Hepatocyte (in vitro differentiated cells): ENCODE measurements around the gene INHBC. TPM values are rescaled to one million over a fixed set of nuclear protein-coding genes. Genes with fewer than 3 reads are reported as not detected.
"Not testable (repeated sequence)": the region's sequence is repeated elsewhere in the genome, so short reads cannot be mapped to it uniquely, and the experiment has no call there.

Source experiments
- DNase-seq: peaks from one replicate; pipeline ENCODE4 v3.0.0-alpha.2; 2016; ENCODE audit warnings: low spot score
- H2AFZ ChIP-seq: fragments of 200-600 bp; sonication (generic); 2 replicates; pipeline ENCODE4 v1.6.0; 2016; ENCODE audit warnings: antibody characterized with exemption, mild to moderate bottlenecking
- H3K27ac ChIP-seq: fragments of 200-600 bp; sonication (generic); 2 replicates; pipeline ENCODE4 v1.5.1; 2016; ENCODE audit warnings: mild to moderate bottlenecking
- H3K27me3 ChIP-seq: fragments of 200-600 bp; sonication (generic); 2 replicates; pipeline ENCODE4 v1.6.1; 2016
- H3K36me3 ChIP-seq: fragments of 200-600 bp; sonication (generic); replicated peaks from 2 replicates; pipeline ENCODE4 v1.5.1; 2016; ENCODE audit warnings: low read depth; ENCODE audit not compliant: insufficient read depth
- H3K4me1 ChIP-seq: fragments of 200-600 bp; sonication (generic); 2 replicates; pipeline ENCODE4 v1.5.1; 2016; ENCODE audit warnings: mild to moderate bottlenecking, moderate library complexity; ENCODE audit not compliant: insufficient read depth
- H3K4me2 ChIP-seq: fragments of 200-600 bp; sonication (generic); 2 replicates; pipeline ENCODE4 v1.6.0; 2016
- H3K4me3 ChIP-seq: fragments of 200-600 bp; sonication (generic); 2 replicates; pipeline ENCODE4 v1.5.1; 2016; ENCODE audit warnings: mild to moderate bottlenecking
- H3K79me2 ChIP-seq: fragments of 200-600 bp; sonication (generic); 2 replicates; pipeline ENCODE4 v1.6.0; 2017; ENCODE audit warnings: mild to moderate bottlenecking
- H3K9me2 ChIP-seq: fragments of 200-600 bp; sonication (generic); replicated peaks from 2 replicates; pipeline ENCODE4 v1.6.0; 2017; ENCODE audit warnings: mild to moderate bottlenecking; ENCODE audit not compliant: insufficient read depth
- H3K9me3 ChIP-seq: fragments of 200-600 bp; sonication (generic); 2 replicates; pipeline ENCODE4 v1.5.1; 2016; ENCODE audit warnings: low read depth, mild to moderate bottlenecking
- H4K20me1 ChIP-seq: fragments of 200-600 bp; sonication (generic); 2 replicates; pipeline ENCODE4 v1.6.0; 2016; ENCODE audit warnings: mild to moderate bottlenecking; ENCODE audit not compliant: insufficient read depth, poor library complexity, severe bottlenecking
- EZH2 ChIP-seq: fragments of 200-600 bp; sonication (generic); IDR thresholded peaks from 2 replicates; pipeline ENCODE4 v1.6.1; 2016; ENCODE audit warnings: antibody characterized with exemption, mild to moderate bottlenecking, borderline replicate concordance
- EZH2phosphoT487 ChIP-seq: fragments of 200-600 bp; sonication (generic); IDR thresholded peaks from one replicate; pipeline ENCODE4 v1.6.1; 2018; ENCODE audit warnings: antibody characterized with exemption, mild to moderate bottlenecking, low read depth, moderate library complexity; ENCODE audit not compliant: unreplicated experiment, severe bottlenecking
- WGBS: methylation state at CpG from one replicate; pipeline ENCODE4 v1.1.6; 2016; ENCODE audit warnings: low lambda C conversion rate; ENCODE audit errors: missing lambda C conversion rate; 5-methylcytosine and 5-hydroxymethylcytosine counted together
- polyA plus RNA-seq: library from polyadenylated mRNA; unstranded; fragments of >200 nt; fragmentation: Nextera tagmentation; extraction: Ambion mirVana; gene quantifications from 2 replicates; pipeline ENCODE4 v1.2.1, GENCODE V29; 2016
- total RNA-seq: library from RNA; depleted of rRNA; stranded (reverse); fragments of >200 nt; gene quantifications from 2 replicates; pipeline ENCODE4 v1.2.3, GENCODE V29; 2014
- TF ChIP-seq, protein P1 (sequence below): fragments of 200-600 bp; sonication (generic); IDR thresholded peaks from 2 replicates; pipeline ENCODE4 v1.5.1; 2016; ENCODE audit warnings: antibody characterized with exemption, mild to moderate bottlenecking; ENCODE audit not compliant: poor library complexity

INHBC gene
- total and polyA plus RNA-seq, 2 experiments from 2014 or later = 1.8 to 3.4 TPM

DNA sequence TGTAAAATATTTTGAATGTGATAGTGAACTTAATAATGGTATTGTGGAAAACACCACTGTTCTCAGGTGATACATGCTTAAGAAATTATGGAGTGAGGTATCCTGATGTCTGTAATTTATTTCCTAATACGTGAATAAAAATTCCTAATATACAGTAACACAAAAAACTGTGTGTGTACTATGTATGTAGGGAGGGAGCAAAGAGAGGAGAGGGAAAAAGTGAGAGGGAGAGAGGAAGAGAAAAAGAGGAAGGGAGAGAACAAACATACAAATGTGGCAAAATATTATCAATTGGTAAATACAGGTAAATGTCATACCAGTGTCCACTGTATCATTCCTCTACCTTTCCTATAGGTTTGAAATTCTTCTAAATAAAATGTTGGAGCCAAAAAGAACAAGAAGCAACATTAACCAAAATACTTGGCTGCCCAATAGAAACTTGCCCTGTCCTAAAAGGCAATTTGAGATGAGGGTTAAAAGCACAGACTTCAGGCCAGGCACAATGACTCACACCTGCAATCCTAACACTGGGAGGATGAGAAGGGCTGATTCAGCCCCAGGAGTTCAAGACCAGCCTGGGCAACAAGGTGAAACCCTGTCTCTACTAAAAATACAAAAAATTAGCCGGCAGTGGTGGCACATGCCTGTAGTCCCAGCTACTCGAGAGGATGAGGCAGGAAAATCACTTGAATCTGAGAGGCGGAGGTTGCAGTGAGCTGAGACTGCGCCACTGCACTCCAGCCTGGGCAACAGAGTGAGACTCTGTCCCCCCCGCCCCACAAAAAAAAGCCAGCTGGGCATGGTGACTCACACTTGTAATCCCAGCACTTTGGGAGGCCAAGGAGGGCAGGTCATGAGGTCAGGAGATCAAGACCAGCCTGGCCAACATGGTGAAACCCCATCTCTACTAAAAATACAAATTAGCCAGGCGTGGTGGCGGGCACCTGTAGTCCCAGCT lies 18.3 kb upstream of the INHBC start:
- no peak for TF ChIP-seq EZH2phosphoT487
- no peaks in the 10 kb centered on the region for H3K27me3 ChIP-seq
- peaks cover 4% of the 10 kb centered on the region for H4K20me1 ChIP-seq
- 92% methylated on average over 8 of the region's 8 CpGs for WGBS
- H2AFZ ChIP-seq = no peak overlapping the region
- H3K9me3 ChIP-seq = no peaks in the 10 kb centered on the region
- no peak overlapping the region for H3K4me3 ChIP-seq
- H3K36me3 ChIP-seq = no peaks in the 10 kb centered on the region
- H3K27ac ChIP-seq = no peak overlapping the region
- peaks cover 92% of the 10 kb centered on the region for H3K79me2 ChIP-seq
- H3K9me2 ChIP-seq = no peaks in the 10 kb centered on the region
- no peaks in the 10 kb centered on the region for H3K4me1 ChIP-seq
- H3K4me2 ChIP-seq = no peak overlapping the region
- DNase-seq = no peak

DNA sequence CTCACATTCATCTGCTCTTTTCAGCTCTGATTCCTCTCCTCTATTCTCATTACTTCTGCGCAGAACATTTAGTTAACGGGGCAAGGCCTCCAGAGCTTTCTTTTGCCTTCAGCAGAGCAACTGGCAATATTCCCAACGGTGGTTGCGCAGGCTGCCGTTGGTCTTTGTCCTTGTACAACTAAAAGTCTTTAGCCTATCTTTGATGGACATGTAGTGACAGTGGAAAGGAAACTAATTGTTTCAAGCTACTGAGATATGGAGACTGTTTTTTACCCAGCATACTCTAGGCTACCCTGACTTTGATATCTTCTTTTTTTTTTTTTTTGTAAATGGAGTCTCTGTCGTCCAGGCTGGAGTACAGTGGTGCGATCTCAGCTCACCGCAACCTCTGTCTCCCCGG lies 16.3 kb upstream of the INHBC start:
- TF ChIP-seq, protein P1, sequence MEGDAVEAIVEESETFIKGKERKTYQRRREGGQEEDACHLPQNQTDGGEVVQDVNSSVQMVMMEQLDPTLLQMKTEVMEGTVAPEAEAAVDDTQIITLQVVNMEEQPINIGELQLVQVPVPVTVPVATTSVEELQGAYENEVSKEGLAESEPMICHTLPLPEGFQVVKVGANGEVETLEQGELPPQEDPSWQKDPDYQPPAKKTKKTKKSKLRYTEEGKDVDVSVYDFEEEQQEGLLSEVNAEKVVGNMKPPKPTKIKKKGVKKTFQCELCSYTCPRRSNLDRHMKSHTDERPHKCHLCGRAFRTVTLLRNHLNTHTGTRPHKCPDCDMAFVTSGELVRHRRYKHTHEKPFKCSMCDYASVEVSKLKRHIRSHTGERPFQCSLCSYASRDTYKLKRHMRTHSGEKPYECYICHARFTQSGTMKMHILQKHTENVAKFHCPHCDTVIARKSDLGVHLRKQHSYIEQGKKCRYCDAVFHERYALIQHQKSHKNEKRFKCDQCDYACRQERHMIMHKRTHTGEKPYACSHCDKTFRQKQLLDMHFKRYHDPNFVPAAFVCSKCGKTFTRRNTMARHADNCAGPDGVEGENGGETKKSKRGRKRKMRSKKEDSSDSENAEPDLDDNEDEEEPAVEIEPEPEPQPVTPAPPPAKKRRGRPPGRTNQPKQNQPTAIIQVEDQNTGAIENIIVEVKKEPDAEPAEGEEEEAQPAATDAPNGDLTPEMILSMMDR = no peak
- TF ChIP-seq EZH2phosphoT487 (no peak), EZH2 (no peak)
- WGBS = 95% methylated on average over 9 of the region's 9 CpGs
- no peak overlapping the region for H2AFZ ChIP-seq
- peaks cover 95% of the 10 kb centered on the region for H3K79me2 ChIP-seq
- no peak overlapping the region for H3K4me2 ChIP-seq
- H3K9me2 ChIP-seq = no peaks in the 10 kb centered on the region
- no peaks in the 10 kb centered on the region for H3K27me3 ChIP-seq
- no peaks in the 10 kb centered on the region for H3K9me3 ChIP-seq
- H4K20me1 ChIP-seq = peaks cover 4% of the 10 kb centered on the region
- no peak overlapping the region for H3K27ac ChIP-seq
- no peak for DNase-seq
- H3K36me3 ChIP-seq = no peaks in the 10 kb centered on the region
- H3K4me3 ChIP-seq = no peak overlapping the region
- H3K4me1 ChIP-seq = no peaks in the 10 kb centered on the region

DNA sequence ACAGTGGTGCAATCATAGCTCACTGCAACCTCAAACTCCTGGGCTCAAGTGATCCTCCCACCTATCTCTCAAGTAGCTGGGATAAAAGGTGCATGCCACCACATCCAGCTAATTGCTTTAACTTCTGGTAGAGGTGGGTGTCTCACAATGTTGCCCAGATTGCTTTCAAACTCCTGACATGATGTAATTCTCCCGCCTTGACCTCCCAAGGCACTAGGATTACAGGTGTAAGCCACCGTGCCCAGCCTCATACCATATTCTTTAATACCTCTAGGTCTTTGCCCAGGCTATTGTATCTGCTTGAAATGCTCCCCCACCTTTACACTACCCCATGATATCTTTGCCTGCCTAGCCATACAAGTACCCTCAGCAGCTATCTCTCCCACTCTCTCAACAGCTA lies 15.1 kb upstream of the INHBC start:
- H3K4me1 ChIP-seq = no peaks in the 10 kb centered on the region
- H3K4me2 ChIP-seq = no peak overlapping the region
- no peak overlapping the region for H2AFZ ChIP-seq
- no peak overlapping the region for H3K27ac ChIP-seq
- no peaks in the 10 kb centered on the region for H3K36me3 ChIP-seq
- H3K79me2 ChIP-seq = peaks cover 90% of the 10 kb centered on the region
- DNase-seq = no peak
- TF ChIP-seq EZH2phosphoT487 (no peak), EZH2 (no peak)
- TF ChIP-seq, protein P1 = no peak
- H3K9me3 ChIP-seq = no peaks in the 10 kb centered on the region
- H4K20me1 ChIP-seq = peaks cover 4% of the 10 kb centered on the region
- no peaks in the 10 kb centered on the region for H3K9me2 ChIP-seq
- no peaks in the 10 kb centered on the region for H3K27me3 ChIP-seq
- no peak overlapping the region for H3K4me3 ChIP-seq
- WGBS = 100% methylated on average over 2 of the region's 2 CpGs

DNA sequence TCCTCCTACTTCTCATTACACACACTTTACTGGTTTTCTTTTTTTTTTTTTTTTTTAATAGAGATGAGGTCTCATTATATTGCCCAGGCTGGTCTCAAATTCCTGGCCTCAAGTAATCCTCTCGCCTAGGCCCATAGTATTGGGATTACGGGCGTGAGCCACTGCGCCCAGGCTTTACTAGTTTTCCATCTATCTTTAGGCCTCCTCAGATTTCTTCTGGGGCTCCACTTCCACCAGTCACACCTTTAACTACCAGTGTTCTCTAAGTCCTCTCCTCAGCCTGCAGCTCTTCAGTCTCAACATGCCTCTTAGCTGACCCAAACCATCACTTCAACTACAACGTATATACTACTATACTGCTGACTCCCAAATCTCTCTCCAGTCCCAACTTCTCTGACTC lies 14.1 kb upstream of the INHBC start:
- H3K27me3 ChIP-seq = no peaks in the 10 kb centered on the region
- no peak for DNase-seq
- no peaks in the 10 kb centered on the region for H3K36me3 ChIP-seq
- H3K27ac ChIP-seq = no peak overlapping the region
- 96% methylated on average over 5 of the region's 5 CpGs for WGBS
- no peaks in the 10 kb centered on the region for H3K9me2 ChIP-seq
- H4K20me1 ChIP-seq = no peaks in the 10 kb centered on the region
- H2AFZ ChIP-seq = no peak overlapping the region
- no peak overlapping the region for H3K4me2 ChIP-seq
- peaks cover 90% of the 10 kb centered on the region for H3K79me2 ChIP-seq
- no peaks in the 10 kb centered on the region for H3K9me3 ChIP-seq
- H3K4me3 ChIP-seq = no peak overlapping the region
- no peak for TF ChIP-seq EZH2
- TF ChIP-seq, protein P1 = no peak
- no peak for TF ChIP-seq EZH2phosphoT487
- no peaks in the 10 kb centered on the region for H3K4me1 ChIP-seq

DNA sequence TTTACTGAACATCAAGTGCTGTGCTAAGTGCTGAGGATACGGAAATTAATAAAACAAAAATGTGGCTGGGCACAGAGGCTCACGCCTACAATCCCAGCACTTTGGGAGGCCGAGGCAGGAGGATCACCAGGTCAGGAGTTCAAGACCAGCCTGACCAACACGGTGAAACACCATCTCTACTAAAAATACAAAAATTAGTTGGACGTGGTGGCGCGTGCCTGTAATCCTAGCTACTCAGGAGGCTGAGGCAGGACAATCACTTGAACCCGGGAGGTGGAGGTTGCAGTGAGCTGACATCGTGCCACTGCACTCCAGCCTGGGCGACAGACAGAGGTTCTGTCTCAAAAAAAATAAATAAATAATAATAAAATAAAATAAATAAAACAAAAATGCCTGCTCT lies 7.6 kb upstream of the INHBC start:
- not testable (repeated sequence) for H3K9me2 ChIP-seq, H2AFZ ChIP-seq, H3K36me3 ChIP-seq, H3K27me3 ChIP-seq, H3K4me2 ChIP-seq, DNase-seq, H3K4me3 ChIP-seq, H4K20me1 ChIP-seq, H3K9me3 ChIP-seq, H3K27ac ChIP-seq
- Histone ChIP-seq H3K79me2 (peaks cover 76% of the 10 kb centered on the region), H3K4me1 (peaks cover 15% of the 10 kb centered on the region)
- 97% methylated on average over 10 of the region's 10 CpGs for WGBS
